Activated T-helper 1 cell treated with Interleukin-2 at 50 U/mL for 16 hours (primary cell): ENCODE measurements around the gene CPED1.
"Not testable (repeated sequence)": the region's sequence is repeated elsewhere in the genome, so short reads cannot be mapped to it uniquely, and the experiment has no call there.

Experiments used
- DNase-seq: peaks from one replicate; pipeline ENCODE4 v3.0.0-alpha.2; 2020; ENCODE audit warnings: low read depth

Gene CPED1

DNA sequence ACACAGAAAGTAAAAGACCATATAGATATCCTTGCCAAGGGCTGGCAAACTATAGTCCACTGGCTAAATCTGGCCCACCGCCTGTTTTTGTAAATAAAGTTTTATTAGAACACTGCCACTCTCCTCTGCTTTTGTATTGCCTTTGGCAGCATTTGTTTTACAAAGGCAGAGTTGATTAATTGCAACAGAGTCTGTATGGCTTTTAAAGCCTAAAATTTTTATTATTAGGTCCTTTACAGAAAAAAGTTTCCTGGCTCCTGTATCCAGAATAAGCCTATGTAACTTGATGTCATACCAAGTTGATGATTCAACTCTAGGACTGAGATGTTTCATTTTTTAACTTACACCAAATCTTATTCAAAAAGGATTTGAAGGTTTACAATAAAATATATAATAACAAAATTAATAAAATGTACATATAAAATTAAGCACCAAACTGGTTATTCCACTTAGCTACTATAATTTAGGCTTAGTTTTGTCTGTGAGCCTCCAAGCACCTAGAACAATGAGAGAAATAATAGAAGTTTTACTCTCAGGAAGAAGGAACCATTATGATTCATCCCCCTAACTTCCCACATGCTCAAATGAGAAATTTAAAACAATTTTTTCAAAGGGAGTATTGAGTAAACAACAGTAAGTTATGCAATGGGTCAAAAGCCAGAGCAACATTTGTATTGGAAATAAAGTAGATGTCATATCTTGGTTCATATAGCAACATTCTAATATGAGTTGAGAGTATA lies 31.9 kb downstream of the CPED1 start:
- DNase-seq: no peak

DNA sequence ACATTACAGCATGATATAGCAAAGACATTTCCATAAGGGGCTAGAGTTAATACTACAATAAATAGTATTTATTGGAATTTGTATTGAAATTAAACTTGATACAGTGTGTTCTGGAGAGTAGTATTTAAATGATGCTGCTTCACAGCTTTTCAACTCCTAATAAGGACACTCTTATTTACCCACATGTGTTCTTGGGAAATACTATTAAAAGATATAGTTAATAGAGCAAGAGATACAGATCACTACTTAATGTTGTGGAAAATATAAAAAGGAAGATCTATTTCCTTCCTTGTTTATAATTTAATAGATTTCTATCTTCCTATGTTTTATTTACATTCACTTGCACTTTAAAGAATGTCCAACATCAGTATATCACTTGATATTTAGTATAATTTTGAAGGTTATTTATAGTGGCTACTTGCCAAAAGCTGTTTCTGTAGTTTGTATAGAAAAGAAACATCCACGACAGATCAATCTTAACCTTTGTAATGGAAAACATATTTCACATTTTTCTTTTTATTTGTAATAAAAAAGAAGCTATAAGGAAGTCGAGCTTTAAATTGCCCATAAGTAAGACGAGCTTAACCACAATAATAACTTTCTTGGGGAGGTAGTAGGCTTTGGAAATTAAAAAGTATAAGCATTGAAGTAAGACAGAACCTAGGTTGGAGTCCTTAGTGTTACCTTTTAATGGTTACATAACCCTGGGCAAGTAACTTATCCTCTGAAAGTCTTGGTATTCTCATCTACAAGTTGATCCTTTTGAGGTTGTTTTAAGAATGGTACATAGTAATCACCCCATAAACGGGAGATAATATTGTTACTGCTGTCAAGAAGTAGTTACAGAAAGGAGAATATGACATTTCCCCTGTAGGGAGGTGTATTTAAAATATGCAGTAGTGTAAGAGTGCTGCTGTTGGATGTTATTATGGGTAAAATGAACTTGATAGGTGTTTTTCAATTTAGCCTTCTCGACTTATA lies 32.8 kb downstream of the CPED1 start:
- no peak for DNase-seq

DNA sequence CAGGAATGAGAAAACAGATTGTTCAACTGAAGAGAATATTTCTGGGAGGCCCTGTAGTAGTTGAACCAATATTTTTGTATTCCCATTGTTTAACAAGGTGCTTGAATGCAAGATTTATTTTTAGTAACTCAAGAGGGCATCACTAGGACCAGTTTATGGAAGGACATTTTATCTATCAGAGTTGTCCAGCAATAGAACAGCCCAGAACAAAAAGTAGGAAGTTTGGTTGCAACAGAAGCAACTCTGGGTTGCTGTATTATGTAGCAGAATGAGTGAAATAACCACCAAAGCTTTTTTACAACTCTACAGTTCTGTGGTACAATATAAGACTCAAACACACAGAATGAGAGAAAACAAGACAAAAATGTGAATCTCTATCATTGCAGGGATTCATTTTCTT lies 34.7 kb downstream of the CPED1 start:
- DNase-seq: no peak

DNA sequence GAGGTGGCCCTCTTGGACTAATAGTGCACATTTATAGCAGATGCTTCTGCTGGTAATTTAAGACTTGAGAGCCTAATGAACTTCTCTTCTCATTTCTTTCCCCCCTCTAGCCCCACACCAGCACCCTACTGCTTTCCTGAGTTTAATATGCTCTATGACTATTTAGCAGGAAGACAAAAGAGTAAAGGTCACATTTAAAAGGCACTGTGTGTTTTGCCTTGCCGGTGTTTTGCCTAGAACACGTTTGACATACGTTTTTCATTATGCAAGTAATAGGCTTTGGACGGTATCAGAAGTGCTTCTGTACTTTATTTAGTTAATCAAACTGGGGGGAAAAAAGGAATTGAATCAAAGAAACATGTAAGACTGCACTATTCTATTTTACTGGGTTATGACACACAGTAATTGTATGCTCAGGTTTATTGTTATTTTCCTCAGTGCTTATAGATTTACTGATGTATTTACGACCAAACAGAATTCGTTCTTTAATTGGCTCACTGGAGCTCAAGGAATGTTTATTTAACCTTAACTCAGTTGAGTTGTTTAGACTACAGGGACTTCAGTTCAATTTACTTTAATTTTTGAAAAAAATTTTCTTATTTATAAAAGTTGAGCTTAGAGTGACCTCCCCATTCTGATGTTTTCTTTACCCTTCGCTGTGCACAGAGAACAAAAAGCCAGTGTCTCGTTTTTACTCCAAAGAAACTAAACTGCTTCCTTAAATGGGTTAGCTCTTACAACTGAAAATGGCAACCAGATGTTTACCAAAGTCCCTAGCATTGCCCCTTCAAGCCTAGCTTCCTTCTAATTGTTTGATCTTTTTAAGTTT lies 35.4 kb downstream of the CPED1 start:
- DNase-seq: no peak

DNA sequence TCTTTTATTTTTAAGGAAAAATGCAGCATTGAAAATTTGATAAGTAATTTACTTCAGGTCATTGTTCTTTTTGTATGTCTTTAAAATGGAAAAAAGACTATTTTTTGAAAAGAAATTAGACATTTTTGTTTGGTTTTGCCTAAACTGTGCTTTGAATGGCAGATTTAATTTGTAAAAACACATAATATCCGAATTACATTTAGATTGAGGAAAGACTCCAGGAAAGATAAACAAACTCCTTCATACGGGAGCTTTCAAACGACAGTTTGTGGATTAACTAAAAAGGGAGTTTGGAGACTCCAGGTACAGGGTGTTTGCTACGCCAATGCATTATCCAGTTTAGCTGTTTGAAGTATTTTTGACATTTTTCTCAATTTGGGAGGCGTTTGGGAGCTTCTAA lies 36.1 kb downstream of the CPED1 start:
- DNase-seq: no peak

DNA sequence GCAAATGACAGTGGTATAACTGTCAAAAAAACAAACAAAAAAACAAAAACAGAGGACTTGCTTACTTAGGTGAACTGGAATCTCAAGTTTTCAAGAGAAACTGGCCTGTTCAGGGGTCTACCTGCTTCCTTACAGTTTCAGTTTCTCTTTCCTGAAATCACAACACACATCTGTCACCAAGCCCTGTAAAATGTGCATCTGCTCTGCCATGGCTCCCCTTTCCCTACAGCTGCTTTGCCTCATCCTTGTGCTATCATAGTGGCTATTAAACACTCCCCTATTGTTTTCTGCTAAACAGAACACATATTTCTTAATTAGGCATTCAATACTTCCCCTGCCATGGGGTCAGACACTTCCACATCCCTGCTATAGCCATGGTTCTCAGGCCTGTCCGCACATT lies 37.6 kb downstream of the CPED1 start:
- DNase-seq: no peak

DNA sequence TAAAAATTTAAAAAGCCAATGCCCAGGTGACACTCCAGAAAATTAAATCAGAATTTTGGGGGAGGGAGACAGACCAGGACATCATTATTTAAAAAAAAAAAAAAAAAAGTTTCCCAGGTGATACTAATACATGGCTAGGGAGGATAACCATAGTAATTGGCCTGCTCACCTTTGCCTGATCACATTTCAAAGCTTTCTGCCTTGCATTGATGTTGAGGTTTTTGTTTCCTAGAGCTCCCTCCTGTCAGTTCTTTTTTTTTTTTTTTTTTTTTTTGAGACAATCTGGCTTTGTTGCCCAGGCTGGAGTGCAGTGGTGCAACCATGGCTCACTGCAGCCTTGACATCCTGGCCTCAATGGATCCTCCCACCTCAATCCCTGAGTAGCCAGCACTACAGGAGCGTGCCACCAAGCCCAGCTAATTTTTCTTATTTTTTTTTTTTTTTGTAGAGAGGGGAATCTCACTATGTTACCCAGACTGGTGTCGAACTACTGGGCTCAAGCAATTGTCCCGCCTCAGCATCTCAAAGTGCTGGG lies 38.1 kb downstream of the CPED1 start:
- DNase-seq: no peak

DNA sequence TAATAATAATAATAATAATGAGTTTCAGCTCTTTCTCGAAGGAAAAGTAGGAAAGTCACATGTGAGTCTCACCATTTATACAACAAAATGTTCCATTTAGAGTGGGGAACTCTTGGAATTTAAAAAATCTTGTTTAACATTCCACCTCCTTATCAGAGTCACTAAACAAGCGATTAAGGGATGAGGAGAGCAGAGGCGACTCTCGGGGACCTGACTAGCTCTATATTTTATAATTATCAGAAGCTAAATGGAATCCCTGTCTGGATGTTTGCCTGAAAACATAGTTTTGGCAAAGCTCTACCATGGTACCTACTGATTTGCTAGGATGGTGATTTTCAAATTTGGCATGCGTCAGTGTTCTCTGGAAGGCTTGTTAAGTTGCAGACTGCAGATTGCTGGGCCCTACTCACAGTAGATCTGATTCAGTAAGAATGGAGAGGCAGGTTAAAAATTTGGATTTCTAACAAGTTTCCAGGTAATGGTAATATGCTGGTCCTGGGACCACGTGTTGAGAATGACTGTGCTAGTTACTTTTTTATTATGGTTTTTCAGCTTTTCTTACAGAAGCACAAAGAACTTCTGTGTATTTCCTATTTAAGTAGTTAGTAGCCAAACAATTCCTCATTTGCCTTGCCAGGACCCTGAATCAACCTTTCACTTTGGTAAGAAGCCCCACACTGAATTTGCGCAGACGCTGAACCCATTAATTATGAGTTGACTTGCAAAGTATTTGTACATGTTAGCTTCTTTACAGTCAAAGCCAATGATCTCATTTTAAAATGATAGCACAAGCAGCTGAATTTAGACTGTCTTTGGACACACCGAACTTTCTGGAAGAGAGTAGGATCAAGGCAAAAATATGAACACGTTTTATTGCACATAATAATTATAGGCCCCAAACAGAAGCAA lies 39.5 kb downstream of the CPED1 start:
- DNase-seq: no peak

DNA sequence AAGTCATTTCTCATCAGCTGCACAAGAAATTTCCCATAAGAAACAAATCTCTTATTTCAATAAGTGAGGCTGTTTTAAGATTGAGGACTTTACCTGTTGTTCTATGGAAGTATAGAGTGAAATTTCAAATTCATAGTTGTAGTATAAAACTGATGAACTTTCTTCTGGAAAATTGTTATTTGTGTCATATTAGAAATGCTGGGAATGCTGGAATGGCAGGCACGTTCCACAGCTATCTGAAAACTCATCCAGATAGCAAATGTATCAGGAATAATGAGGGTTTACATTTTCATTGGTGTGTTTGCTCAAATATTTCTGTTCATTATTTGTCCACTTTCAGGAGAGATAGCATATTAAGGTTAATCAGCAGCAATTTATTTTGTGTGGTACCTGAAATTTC lies 40.8 kb downstream of the CPED1 start:
- no peak for DNase-seq

DNA sequence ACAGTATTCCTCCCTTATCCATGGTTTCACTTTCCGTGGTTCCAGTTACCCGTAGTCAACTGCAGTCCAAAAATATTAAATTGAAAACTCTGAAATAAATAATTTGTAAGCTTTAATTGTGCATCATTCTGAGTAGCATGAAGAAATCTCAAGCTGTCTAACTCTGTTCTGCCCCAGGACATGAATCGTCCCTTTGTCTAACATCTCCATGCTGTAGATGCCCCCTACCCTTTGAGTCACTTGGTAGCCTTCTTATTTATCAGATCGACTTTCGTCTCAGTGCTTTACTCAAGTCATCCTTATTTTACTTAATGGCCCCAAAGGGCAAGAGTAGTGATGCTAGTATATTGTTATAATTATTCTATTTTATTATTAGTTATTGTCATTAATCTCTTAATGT lies 41.8 kb downstream of the CPED1 start:
- no peak for DNase-seq

DNA sequence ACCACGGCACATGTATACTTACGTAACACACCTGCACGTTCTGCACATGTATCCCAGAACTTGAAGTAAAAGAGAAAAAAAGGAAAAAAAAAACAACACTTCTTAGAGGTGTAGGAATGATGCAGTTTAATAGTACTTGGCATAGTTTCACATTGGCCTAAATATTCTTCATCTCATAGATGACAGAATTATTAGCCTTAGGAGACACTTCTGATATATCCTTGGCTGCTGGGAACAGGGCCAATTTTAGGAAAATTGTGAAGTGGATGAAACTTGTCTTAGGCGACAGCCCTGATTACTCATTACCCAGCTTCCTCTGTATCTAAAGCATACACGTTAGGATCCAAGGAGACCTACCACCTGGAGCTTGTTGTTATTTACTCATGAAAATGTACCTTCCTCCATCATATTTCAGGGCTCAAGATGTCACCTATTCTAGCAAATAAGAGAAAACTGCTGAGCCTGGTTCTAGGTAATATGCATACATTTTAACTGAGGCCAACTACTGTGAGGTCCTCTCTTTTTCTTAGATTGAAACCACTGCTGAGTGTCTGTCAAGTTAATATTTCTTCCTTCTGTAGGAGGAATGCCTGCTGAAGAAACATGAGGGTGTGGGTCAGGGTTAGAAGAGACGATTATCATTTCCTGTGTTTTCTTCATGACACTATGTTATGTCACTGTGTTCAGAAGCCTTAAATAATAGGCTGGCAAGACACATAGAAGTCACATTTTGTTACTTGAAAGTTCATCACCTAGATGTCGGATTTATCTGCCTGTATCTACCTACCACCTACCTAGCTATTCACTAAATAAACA lies 44.3 kb downstream of the CPED1 start:
- DNase-seq: no peak

DNA sequence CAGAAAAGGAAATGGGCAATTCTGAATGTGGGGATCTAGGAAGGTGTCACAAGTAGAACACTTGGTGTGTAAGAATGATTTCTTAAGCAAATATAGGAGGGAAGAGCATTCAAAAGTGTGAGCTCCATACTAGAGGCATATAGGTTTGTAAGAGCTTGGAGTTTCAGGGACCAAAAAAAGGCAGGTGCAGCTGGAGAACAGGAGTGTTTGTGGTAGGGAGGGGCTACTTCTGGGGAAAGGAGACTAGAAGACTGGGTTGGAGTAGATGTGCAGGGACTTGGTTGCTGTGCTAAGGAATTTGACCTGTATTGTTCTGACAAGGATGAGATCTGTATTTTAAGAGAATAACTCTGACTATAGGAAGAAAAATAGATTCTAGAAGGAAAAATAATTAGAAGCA lies 46.4 kb downstream of the CPED1 start:
- no peak for DNase-seq

DNA sequence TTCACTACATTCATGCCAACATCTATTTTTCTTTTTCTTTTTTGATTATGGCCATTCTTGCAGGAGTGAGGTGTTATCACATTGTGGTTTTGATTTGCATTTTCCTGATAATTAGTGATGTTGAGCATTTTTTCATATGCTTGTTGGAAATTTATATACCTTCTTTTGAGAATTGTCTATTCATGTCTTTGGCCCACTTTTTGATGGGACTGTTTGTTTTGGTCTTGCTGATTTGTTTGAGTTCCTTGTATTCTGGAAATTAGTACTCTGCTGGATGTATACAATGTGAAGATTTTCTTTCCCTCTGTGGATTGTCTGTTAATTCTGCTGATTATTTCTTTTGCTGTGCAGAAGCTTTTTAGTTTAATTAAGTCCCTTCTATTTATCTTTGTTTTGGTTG lies 48.3 kb downstream of the CPED1 start:
- not testable (repeated sequence) for DNase-seq

DNA sequence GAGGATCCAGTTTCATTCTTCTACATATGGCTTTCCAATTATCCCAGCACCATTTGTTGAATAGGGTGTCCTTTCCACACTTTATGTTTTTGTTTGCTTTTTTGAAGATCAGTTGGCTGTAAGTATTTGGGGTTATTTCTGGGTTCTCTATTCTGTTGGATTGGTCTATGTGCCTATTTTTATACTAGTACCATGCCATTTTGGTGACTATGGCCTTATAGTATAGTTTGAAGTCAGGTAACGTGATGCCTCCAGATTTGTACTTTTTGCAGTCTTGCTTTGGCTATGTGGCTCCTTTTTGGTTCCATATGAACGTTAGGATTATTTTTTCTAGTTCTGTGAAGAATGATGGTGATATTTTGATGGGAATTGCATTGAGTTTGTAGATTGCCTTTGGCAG lies 48.8 kb downstream of the CPED1 start:
- not testable (repeated sequence) for DNase-seq

DNA sequence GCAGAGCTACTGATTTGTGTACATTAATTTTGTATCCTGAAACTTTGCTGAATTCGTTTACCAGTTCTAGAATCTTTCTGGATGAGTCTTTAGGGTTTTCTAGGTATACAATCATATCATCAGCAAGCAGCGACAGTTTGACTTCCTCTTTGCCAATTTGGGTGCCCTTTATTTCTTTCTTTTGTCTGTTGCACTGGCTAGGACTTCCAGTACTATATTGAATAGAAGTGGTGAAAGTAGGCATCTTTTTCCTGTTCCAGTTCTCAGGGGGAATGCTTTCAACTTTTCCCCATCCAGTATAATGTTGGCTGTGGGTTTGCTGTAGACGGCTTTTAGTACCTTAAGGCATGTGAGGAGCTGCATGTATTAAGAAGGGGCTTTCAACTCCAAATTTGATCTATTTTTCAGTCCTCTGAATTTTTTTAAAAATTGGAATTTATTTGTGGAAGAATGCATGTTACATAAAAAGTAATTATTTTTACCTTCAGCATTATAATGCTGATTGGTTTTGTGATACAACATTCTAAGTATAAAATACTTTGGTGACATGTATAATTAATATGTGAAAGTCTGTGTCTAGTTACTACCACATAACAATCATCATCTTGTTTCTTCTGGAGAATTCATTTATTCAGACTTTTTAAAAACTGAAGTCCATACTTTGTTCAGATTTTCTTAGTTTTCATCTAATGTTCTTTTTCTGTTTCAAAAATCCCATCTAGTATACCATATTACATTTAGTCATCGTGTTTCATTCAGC lies 49.6 kb downstream of the CPED1 start:
- DNase-seq: no peak

DNA sequence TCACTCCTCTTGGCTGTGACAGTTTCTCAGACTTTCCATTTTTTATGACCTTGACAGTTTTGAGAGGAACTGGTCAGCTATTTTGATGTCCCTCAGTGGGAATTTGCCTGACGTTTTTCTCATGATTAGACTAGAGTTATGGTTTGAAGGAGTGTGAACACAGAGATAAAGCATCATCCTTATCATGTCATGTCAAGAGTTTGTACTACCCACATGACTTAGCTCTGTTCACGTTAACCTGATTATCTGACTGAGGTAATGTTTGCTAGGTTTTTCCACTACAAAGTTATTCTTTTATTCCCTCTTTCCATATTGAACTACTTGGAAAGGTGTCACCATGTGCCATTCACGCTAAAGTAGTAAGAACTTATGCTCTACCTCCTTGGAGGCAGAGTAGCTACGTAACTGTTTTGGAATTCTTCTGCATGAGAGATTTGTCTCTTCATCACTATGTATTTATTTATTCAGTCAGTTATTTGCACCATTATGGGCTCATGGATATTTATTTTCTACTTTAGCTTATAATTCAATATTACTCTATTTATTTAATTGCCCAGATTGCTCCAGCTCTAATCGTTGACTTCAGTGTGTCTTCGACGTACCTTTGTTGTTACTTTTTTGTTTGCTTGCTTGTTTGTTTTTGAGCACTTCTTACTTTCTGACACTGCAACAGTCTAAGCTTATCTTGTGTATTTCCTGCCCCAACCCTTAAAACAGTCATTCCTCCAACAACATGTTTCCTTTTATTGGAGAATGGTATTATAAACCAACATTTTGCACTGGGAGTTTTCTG lies 50.4 kb downstream of the CPED1 start:
- no peak for DNase-seq

DNA sequence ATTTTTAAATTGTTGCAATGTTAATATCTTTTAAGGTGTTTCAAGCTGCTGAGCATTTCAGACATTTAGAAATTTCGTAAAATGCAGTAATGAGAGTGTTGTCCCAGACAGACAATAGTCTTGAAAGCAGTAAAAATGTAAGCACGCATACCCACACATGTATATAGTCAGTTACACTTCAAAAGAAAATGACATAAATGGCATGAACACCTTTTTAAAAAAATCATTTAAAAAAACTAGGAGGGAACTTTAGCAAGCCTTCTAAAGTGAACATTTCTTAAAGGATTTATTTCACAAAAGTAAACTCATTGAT lies 51.0 kb downstream of the CPED1 start:
- no peak for DNase-seq

DNA sequence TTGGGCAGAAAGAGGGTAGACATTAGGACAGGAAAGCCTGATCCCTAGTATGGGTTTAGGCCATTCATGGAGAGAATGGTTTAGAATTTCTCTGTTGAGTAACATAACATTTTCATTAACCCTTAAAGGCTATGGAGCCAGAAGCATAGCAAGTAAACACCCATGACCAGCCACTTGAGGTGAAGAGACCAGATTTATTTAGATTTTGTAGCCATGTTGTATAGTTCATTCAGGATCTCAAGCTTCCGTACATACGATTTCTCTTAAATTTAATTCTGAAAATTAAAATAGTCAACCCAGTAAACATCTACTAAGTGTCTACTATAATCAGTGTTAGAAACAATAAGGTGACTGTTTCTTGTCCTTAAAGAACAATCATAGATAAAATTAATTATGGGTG lies 51.5 kb downstream of the CPED1 start:
- no peak for DNase-seq
